Stimulated activated CD8-positive, alpha-beta memory T cell treated with anti-CD3 and anti-CD28 coated beads, Interleukin-15, amount 100 ng/mL, for 24 hours (primary cell): ENCODE measurements around the gene LDB2.

Source experiments
- DNase-seq: peaks from one replicate; pipeline ENCODE4 v3.0.0-alpha.2; 2020; ENCODE audit warnings: low read depth

The LDB2 gene

GRCh38 chr4:16685536-16685935, 212.9 kb downstream of the LDB2 start:
- DNase-seq = no peak

GRCh38 chr4:16684935-16685334, 213.5 kb downstream of the LDB2 start:
- no peak for DNase-seq

- DNase-seq = no peak
These were observed 214.3 kb downstream of the LDB2 start for GRCh38 chr4:16684097-16684496.

- no peak for DNase-seq
These were observed 215.5 kb downstream of the LDB2 start for GRCh38 chr4:16682975-16683374.

- no peak for DNase-seq
These were observed 221.2 kb downstream of the LDB2 start for GRCh38 chr4:16677001-16677944.

GRCh38 chr4:16676230-16676770, 222.1 kb downstream of the LDB2 start:
- no peak for DNase-seq

GRCh38 chr4:16674082-16674481, 224.4 kb downstream of the LDB2 start:
- no peak for DNase-seq

- no peak for DNase-seq
These were observed 226.0 kb downstream of the LDB2 start for GRCh38 chr4:16672421-16672820.

GRCh38 chr4:16671741-16672140, 226.7 kb downstream of the LDB2 start:
- DNase-seq = no peak

GRCh38 chr4:16670727-16671126, 227.7 kb downstream of the LDB2 start:
- no peak for DNase-seq

GRCh38 chr4:16669036-16669435, 229.4 kb downstream of the LDB2 start:
- no peak for DNase-seq

- DNase-seq = no peak
These were observed 230.0 kb downstream of the LDB2 start for GRCh38 chr4:16668488-16668887.

- no peak for DNase-seq
These were observed 231.0 kb downstream of the LDB2 start for GRCh38 chr4:16667464-16667863.

GRCh38 chr4:16665942-16666551, 232.4 kb downstream of the LDB2 start:
- DNase-seq = no peak

GRCh38 chr4:16663732-16664131, 234.7 kb downstream of the LDB2 start:
- no peak for DNase-seq

- DNase-seq = no peak
These were observed 235.1 kb downstream of the LDB2 start for GRCh38 chr4:16663307-16663706.

GRCh38 chr4:16661813-16662212, 236.6 kb downstream of the LDB2 start:
- DNase-seq = no peak

GRCh38 chr4:16660656-16661055, 237.8 kb downstream of the LDB2 start:
- no peak for DNase-seq

GRCh38 chr4:16659694-16660093, 238.8 kb downstream of the LDB2 start:
- DNase-seq = no peak

GRCh38 chr4:16659079-16659478, 239.4 kb downstream of the LDB2 start:
- DNase-seq = no peak

GRCh38 chr4:16658183-16658582, 240.3 kb downstream of the LDB2 start:
- DNase-seq = no peak

GRCh38 chr4:16655111-16655510, 243.3 kb downstream of the LDB2 start:
- no peak for DNase-seq

- DNase-seq = no peak
These were observed 245.6 kb downstream of the LDB2 start for GRCh38 chr4:16652732-16653305.
